ENCODE measurements around the gene CLSTN2.

CLSTN2 gene

DNA sequence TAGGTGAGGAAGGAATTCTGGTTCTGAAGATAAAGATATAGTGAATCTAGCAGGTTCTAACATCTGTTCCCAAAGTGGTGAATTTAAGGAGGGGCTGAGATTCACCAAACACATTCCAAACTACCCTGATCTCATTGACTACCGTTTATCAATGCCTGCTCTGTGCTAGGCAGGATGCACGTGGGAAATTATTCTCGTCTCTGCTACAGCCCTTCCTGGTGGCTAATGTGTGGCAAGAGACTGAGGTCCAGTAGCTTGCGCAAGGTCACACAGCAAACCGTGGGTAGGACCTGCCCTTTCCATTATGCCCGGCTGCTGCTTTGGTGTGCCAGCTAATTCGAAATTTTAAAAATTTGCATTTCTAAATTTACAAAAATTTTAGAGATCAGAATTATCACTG, 533.4 kb downstream of the CLSTN2 start:
- no peak for DNase-seq

DNA sequence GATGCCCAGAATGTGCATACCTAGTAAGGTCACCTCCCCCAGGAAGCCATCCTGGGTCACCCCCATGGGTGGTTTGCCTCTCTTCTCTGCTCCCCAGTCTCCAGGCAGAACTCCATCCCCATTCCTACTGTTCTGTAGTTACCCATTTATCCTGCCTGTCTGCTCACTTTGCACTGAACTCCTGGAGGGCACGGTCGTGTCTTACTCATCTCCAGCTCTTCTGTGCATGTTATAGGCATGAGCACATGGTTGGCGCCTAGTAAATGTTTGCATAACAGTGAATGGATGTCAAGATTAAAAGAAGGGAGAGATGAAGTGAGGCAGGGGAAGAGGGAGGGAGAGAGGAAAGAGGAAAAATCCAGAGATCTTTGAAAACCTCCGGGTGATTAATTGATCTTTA, 534.5 kb downstream of the CLSTN2 start:
- no peak for DNase-seq

DNA sequence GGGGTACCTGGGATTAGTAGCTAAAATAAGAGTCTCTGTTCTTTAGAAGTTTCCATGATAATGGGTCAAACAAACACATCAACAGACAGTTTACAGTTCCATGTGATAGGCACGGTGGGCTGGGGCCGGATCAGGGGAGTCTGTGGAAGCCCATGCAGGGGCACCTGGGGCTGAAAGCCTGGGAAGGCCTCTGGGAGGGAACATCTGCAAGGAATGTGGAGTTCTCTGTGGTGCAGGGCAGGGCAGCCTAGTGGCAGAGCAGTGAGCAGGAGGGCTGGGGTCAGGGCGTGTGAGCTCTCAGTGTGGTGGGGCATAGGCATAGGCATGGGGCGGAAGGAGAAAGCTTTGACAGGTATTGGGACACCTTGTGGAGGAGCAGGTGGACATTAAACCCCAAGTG, 535.2 kb downstream of the CLSTN2 start:
- DNase-seq, result no peak

DNA sequence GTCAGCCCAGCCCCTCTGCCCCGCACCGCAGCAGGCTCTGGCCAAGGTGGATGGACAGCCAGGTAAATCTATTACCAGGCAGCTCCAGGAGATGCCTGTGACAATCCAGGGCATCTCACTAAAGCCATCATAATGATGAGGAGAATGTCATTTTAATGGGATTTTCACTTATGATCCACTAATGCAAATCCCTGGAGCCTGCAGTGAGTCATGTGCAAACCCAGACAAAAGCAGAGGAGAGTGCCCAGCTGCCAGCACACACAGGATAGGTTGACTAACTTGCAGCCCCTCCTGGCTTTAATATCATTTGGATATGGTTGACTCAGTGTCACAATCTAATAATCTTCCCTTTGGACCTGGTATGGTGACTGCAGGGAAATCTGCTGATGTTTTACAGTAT, 536.0 kb downstream of the CLSTN2 start:
- DNase-seq, result no peak

DNA sequence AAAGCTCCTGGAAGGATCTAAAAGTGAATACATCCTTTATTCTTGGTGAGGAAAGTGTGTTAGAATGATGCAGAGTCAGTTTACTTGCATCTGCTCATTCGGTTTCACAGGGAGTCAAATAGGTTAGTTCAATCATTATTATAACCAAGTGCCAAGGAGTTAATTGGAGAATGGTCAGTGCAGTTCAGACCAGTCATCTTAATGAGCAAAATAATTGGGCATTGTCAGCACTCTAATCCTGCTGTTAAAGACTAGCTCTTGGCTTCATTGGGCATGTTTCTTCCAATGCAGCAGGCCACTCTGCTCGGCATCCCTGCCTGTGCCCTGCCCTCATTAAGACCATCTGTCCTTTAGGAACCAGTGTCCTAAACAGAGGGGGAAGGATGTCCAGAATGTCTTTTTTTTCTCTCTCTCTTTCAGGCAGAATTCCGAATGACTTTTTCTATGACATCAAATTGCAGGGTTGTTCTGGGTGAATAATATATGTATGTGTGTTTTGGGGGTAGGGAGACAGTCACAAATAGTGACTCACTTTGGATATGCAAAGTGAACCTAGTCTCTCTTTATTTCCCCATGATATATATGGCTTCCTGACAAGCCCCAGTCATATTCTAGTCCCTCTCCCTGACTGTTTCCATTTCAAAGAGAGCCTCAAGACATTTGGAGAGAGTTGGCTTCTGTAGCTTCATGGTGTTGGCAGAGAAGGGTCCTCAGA, 537.5 kb downstream of the CLSTN2 start:
- no peak for DNase-seq

DNA sequence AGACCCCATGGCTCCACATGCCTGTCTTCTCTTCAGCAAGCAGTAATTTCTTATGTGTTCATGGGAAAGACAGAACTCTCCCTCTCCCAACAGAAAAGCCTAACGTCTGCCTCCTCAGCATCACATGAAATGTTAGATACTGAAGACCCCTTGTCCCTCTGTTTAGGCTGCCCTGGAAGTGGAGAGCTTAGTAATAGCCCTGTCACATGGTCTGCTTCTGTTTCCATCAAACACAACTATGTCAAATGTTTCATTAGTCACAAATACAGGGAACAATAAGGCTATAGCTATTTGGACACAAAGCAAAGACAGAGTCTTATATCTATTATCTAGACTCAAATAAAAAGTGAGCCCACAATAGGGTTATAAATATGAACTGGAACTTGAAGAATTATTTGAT, 552.6 kb downstream of the CLSTN2 start:
- no peak for DNase-seq

DNA sequence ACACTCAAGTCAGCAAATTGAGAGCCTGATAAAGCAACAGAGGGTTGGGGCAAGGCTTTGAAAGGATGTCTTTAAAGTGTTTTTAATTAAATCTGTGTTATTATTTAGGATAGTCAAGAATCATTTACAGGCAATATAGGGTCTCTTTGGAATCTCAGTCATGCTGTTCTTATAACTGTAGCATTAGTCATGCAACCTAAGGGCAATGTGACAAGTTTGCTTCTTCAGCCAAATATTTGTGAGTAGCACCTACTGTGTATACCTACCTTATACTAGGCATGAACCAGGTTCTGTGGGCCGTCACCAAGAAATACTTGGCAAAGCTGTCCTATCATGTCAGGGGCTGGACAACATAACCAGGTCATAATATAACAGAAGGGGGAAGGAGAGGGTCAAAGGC, 558.3 kb downstream of the CLSTN2 start:
- DNase-seq, result no peak

DNA sequence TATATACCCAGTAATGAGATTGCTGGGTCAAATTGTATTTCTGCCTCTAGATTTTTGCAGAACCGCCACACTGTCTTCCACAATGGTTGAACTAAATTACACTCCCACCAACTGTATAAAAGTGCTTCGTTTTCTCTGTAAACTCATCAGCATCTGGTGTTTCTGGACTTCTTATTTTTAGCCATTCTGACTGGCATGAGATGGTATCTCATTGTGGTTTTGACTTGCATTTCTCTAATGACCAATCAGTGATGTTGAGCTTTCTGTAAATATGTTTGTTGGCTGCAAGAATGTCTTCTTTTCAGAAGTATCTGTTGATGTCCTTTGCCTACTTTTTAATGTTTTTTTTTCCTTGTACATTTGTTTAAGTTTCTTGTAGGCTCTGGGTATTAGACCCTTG, 560.0 kb downstream of the CLSTN2 start:
- no peak for DNase-seq

DNA sequence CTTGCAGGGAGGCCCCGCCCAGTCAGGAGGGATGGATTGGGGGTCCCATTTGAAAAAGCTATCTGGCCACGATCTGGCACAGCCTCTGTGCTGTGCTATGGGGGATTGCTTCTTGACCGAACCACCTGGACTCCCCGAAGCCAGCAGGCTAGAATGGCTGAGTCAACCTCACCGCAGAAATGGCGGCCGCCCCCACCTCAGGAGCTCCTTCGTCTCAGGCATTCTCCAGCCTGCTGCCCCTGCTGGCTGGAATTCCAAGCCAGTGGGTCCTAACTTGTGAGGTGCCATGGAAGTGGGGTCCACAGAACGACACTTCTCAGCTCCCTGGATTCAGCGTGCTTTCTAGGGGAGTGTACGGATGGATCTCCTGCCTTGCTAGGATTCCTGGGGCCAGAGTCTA, 562.3 kb downstream of the CLSTN2 start:
- DNase-seq, result no peak

DNA sequence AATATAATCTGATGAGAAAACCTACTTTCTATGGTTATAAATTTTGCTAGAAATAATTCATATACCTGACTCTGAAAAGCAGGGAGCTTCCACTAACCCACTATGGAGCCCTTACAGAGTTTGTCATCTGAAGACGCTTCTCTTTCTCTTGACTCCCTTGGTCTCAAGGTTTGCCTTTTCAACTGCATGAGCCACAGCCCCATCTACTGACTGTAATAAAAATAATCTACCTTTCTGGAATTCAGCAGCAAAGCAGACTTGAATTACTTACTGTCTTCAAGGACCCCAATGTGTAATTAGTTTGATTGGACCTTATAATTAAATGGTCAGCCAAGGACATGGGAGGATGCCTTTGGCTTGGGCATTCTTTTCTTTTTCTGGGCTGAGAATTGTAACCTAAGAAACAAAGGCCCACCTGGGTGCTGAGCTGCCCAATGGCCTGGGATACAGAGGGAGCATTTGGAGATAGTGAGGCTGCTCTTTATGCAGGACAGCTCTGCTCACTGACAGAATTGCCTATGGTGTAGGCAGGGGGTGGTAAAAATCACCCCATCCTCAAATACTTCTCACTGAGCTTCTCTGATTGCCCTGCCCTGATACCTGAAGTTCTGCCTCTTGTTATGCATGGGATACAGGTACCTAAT, 564.3 kb downstream of the CLSTN2 start:
- no peak for DNase-seq

DNA sequence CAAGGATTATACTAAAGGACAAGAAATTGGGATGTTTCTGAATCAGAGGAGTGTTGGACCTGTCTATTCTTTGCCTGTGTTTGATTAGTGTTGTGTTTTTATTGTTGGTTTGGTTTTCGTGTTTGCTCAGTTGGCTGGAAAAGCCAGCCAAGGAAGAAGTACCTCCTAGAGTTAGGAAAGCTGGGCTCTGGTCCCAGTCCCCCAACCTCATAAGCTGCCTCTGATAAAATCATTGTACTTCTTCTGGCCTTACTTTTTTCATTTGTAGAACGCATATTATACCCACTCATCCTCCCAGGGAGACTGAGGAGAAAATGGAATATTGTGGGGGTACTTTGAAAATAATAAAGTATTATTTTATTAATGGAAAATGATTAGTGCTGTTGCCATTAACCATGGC, 565.5 kb downstream of the CLSTN2 start:
- DNase-seq, result no peak

DNA sequence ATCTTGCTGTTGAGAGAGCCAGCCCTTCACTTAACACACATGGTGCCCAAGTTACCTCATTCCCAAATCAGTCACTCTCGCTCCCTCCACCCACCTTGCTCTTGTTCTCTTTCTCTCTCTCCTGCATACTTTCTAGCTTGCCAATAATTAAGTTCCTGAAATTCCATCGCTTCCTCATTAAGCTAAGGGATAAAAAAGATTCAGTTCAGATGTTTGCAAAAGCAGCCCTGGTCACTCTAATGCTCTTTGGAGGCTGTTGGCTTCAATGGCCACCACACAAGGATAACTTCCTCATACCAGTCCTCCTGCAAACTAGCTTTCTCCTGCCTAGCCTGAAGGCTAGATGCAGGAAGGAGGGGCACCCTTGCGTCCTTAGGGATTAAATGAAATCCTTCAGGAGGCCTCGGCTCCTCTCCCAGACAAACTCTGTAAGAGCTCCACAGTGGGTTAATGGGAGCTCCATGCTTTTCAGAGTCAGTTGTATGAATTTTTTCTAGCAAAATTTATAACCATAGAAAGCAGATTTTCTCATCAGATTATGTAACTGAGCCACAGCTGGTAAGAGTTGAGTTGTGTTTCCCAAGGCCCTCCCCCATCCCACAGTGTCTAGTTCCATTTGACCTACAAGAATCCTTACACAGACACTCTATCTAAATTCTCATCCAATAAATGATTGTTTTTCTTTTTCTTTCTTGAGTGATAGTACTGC, 566.2 kb downstream of the CLSTN2 start:
- DNase-seq, result no peak

DNA sequence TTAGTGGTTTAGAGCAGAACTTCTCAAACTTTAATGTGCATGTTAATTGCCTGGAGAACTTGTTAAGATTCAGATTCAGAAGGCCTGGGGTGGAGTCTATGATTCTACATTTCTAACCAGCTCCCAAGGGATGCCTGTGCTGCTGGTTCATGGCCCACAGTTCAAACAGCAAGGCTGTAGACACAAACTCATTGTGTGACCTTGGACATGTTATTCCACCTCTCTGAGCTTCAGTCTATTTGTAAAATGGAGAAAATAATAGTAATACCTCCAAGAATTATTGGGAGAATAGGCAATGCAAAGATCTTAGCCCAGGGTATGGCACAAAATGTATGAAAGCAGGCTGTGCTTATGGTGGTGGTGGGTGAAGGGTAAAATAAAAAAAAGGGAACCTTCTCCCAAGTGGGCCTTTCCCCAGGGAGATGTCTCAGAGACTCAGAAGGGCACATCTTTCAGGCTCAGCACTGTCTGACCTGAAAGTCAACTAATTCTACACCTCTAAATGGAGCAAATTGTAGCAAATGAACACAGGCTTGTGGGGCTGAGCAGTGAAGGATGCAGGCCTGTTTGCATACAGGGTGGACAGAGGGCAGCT, 566.9 kb downstream of the CLSTN2 start:
- no peak for DNase-seq

DNA sequence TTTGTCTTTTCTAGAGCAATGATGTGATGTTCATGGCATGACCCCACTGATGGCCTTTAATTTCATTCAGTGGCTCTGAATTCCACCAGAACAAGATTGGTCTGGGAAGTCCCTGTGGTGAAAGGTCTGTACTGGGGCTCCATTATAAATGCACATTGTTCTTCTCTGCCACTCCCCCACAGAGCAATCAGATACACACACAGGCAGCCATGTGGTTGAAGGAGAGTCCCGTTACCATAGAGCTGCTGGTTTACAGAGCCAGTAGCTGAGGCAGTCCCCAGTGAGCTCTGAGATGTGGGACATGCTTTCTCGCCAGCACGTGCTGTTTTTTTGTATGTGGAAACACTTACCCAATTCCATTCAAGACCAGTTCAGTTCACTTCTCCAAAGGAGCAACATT, 570.2 kb downstream of the CLSTN2 start:
- DNase-seq, result no peak

DNA sequence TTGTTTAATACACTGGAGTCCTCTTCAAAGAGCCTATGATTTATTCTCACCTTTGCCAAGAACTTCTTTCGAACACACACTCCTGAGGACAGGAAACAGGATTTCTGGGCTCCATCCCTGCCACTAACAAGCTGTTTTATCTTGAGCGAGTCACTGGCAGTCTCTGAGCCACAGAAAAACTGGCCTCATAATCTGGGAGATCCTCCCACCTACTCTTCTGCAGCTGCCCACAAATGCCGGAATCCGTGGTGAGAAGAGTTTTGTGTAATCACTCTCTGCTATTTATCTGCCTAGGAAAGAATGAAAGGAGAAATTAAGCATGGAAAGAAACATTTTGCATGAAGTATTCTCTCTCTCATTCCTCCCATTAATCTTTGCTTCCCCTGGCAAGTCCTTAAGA, 570.9 kb downstream of the CLSTN2 start:
- no peak for DNase-seq

DNA sequence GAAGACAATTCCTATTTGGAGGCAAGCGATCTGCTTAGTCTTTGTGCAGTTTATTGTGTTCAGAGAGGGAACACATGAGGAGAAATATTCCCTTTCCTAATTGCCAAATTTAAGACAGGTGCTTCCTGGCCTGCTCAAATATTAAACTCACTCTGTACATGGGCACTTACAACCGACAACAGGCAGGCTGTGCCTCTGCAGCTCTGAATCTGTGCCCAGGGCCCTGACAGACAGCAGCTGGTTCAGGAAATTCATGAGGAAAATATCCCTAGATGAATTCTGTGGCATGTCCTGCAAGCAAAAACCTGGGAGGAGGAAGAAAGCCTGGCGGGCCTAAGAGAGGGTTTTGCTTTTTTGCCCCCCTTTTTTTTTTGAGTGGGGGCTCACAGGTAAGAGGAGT, 573.6 kb downstream of the CLSTN2 start:
- DNase-seq, result no peak

DNA sequence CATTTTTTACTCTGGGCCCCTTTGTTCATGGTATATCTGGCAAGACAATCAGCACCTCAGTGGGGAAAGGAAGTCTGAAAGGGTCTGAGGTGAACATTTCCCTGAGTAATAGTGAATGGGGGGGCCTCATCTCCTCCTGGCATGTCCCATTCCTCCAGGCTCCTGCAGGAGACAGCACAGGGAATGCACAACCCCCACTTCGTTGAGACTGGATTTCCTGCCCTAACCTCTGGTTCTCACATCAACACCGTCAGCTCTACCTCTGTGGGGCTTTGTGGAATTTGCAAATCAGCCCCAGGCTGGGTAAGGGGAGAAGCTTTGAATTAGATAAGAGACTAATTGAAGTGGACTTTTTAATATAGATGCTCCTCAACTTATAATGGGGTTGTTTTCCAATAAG, 574.5 kb downstream of the CLSTN2 start:
- DNase-seq, result no peak

DNA sequence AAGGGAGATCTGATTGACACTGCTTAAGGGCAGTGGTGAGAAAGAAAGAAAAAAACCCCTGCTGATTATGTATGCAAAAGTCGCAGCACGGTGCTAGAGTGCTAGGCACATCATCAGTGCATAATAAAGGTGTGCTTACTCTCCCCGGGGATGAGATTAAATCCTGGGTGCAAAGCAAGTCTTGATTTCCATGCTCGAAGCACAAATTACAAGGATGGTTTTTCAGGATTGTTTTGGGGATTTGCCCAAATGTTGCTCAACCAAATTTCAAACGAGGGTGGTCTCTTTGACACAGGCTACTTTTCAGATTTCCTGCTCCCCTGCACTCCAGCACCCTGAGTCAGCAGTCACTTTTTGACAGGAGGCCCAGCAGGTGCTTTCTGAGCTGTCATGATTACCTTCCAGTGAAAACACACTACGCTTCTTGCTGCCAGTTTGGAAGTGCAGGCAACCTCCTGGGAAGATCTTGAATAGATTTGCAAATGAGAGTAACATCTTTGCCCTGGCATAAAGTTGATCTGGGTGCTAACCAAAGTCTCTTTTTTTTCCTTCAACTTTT, 575.4 kb downstream of the CLSTN2 start:
- DNase-seq, result no peak

DNA sequence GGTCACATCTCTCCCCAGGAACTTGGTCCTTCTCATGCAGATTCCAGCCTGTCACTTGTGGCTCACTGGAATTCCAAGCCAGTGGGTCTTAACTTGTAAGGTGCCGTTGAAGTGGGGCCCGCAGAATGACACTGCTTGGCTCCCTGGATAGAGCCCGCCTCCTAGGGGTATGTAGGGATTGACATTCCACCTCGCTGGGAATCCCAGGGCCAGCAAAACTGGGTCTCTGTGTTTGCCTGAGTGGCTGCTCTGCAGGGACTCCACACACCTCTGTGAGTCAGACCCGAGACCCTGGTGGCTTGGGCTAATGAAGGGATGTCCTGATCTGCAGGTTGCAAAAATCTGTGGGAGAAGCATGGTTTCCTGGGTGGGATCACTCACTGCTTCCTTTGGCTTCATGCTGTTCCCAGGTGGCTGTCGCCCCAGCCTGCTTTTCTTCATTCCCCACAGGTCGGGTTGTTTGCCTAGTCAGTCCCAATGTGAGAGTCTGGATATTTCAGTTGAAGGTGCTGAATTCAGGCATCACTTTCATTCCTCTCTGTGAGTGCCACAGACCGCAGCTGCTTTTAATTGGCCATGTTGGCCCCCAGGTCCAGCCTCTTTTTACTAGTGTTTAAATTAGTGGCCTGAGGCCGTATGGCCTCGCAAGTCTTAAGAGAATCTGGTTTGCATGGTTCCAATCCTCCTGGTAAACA, 586.9 kb downstream of the CLSTN2 start:
- no peak for DNase-seq

DNA sequence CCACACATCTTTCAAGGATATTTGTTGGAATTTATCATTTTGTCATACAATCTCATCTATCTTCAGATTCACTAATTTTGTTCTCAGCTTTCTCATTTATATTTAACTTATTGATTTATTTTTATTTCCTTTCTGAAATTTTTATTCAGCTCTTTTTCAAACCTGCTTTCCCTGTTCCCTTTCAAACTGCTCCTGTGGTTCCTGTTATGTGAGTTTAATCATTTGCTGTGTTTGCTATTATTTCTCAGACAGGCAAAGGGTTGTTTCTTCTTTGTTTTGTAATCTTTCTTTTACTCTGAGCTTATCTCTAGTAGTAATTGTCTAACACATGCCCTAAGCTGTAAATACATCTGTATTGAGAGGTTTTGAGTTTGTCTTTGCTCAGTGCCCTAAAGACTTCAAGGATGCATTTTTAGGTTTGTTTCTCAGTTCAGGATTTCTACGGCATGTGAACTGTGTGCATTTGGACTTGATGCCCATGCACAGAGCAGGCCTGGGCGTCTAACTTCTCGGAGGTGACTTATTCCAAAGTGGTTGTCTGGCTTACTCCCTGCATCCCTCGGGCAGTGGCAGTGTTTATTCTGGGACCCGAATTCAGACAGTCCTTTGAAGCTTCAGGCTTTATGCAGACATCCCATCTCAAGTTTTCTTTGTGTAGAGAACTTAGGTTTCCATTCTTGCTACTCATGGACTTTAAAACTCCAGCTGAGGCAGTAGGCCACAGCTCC, 587.8 kb downstream of the CLSTN2 start:
- DNase-seq, result no peak

DNA sequence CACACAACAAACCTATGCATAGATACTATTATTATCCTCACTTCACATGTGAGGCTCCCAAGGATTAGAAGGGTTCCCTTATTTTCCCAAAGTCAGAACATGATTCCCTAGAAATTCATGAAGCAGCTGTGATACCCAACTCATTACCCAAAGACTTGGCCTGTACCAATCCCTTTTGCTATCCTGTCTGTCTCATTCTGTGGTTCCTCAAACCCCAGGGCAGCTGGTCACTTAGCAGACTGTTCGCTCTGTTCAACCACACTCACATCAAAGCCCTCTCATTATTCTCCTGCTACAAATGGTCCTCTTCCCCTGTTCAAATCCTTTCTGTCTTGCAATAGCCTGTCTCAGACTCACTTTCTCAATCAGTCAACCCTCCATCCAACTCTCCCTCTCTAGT, 588.6 kb downstream of the CLSTN2 start:
- DNase-seq, result no peak

DNA sequence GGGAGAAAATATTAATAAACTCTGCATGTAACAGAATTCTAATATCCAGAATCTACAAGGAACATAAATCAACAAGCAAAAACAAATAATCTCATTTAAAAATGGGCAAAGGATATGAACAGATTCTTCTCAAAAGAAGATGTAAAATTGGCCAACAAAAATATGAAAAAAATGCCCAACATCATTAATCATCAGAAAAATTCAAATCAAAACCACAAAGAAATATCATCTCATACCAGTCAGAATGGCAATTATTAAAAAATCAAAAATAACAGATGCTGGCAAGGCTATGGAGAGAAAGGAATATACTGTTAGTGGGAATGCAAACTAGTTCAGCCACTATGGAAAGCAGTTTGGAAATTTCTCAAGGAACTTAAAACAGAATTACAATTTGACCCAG, 592.2 kb downstream of the CLSTN2 start:
- no peak for DNase-seq

Measured in NCI-H510A (cell line).